ENCODE data around the gene ROM1. TPM values are rescaled to one million over a fixed set of nuclear protein-coding genes. Genes with fewer than 3 reads are reported as not detected.

Gene ROM1
- total RNA-seq, 1 experiment from 2014 or later: 1.3 TPM

DNA sequence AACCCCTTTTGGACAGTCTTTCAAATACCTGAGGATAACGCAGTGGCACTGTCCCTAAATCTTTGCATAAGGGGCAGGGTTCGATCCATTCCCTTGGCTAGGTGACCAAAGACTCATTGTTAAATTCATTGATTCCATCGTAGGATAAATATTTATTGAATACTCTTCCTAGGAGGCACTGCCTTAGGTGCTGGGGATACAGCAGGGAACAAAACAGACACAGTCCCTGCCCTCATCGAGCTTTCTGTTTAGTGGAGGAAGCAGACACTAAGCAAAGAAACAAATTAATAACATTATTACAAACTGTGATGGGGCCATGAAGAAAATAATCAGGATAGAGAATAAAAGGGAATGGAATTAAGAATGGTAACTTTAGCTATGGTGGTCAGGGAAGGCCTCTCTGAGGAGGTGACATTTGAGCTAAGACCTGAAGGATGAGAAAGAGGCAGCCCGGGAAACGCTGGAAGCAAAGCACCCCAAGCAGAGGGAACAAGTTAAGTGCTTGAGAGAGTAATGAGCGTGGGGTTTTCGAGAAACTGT lies 8.0 kb downstream of the ROM1 start:
- H3K36me3 Mint-ChIP-seq (ENCODE audit: insufficient read depth, unreplicated experiment): peaks cover 52% of the 10 kb centered on the region
- BruUV-seq (replicated peaks): TSS peak; percentile 41
- TF ChIP-seq, protein P1, sequence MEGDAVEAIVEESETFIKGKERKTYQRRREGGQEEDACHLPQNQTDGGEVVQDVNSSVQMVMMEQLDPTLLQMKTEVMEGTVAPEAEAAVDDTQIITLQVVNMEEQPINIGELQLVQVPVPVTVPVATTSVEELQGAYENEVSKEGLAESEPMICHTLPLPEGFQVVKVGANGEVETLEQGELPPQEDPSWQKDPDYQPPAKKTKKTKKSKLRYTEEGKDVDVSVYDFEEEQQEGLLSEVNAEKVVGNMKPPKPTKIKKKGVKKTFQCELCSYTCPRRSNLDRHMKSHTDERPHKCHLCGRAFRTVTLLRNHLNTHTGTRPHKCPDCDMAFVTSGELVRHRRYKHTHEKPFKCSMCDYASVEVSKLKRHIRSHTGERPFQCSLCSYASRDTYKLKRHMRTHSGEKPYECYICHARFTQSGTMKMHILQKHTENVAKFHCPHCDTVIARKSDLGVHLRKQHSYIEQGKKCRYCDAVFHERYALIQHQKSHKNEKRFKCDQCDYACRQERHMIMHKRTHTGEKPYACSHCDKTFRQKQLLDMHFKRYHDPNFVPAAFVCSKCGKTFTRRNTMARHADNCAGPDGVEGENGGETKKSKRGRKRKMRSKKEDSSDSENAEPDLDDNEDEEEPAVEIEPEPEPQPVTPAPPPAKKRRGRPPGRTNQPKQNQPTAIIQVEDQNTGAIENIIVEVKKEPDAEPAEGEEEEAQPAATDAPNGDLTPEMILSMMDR (IDR thresholded peaks at IDR 0.05; ENCODE audit: insufficient read depth in 1 of 2, low read depth in 1 of 2, low read length in 1 of 2, severe bottlenecking in 1 of 2, unreplicated experiment in 1 of 2): no peak
- H3K9me3 ChIP-seq: no peaks in the 10 kb centered on the region
- CTCF ChIA-PET: interaction anchor here (0.8 to 2.4 kb wide), 10 partner anchors 7 to 196 kb away, joined by 3 to 19 read pairs (median 4); partner anchors contain the start of genes C11orf98, CSKMT, EEF1G and INTS5
- H3K4me1 Mint-ChIP-seq (ENCODE audit: low read depth, unreplicated experiment): peaks cover 7% of the 10 kb centered on the region
- H3K4me3 Mint-ChIP-seq (ENCODE audit: unreplicated experiment): peak overlapping the region; percentile 91
- no peaks in the 10 kb centered on the region for H3K27me3 Mint-ChIP-seq (ENCODE audit: insufficient read depth, unreplicated experiment)
- peak overlapping the region; percentile 81 for H3K4me3 ChIP-seq (ENCODE audit: low read depth, low read length)
- peaks cover 13% of the 10 kb centered on the region for H3K4me1 ChIP-seq
- H3K9me3 Mint-ChIP-seq (ENCODE audit: unreplicated experiment): no peaks in the 10 kb centered on the region
- H3K27ac Mint-ChIP-seq (ENCODE audit: unreplicated experiment): peak overlapping the region; percentile 81
- H3K36me3 ChIP-seq (ENCODE audit: control insufficient read depth, insufficient read depth, low read length): peaks cover 3% of the 10 kb centered on the region; the same call in 1 of the 2 replicates
- H3K27me3 ChIP-seq (replicated peaks; ENCODE audit: control insufficient read depth, insufficient read depth, low read length): no peaks in the 10 kb centered on the region
- DNase-seq: no peak
- POLR2A ChIA-PET: interaction anchor here (0.6 to 3.2 kb wide), 17 partner anchors 9 to 220 kb away, joined by 3 to 42 read pairs (median 7); partner anchors contain the start of genes C11orf98, CSKMT, EEF1G and INTS5
- intact Hi-C loops (cut with micrococcal nuclease; ENCODE audit: unreplicated experiment): loop anchor here (1.0 kb wide), 1 partner anchor 9 kb away; the partner anchor contains the start of gene EML3

DNA sequence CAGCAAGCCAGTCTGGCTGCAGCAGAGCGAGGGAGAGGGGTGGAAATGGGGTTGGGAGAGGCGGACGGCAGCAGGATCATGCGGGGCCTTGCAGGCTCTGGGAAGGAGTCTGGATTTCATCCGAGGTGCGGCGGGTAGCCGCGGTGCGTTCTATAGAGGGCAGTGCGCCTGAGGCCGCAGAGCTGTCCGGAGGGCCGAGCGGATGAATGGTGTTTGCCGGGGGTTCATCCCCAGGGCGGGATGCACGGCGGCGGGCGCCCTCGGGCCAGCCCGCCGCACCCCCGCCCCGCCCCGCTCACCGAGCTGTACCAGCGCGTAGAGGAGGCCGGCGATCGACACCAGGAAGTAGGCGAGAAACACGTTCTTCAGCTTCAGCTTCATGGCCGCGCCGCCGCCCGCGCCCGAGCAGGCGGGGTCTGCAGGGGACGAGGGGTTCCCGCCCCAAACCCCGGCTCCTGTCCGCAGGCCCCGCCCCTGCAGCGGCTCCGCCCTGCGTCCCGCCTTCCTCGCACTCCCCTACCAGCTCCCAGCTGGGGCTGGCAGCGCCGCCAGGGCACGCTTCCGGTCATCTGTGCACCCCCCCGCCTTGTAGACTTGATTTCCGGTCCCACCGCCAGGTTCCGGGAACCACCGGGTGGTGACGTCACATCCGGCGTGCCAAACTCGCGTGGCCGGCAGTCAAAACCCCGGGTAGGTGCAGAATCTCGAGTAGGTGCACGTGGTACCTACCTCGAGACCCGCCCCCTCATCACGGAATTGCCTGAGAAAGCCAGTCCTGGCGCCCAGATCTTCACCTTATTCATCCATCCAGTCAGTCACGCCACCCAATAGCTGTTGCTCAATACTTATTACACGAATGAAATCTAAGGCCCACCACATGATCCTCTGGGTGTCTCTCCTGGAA lies 8.8 kb downstream of the ROM1 start, which contains the start of gene B3GAT3:
B3GAT3 (minus strand) TSS at position 420 of the 904 bp plus-strand sequence; CDS start at position 381, 39 bp downstream.
- TF ChIP-seq, protein P1 (IDR thresholded peaks at IDR 0.05; ENCODE audit: insufficient read depth in 1 of 2, low read depth in 1 of 2, low read length in 1 of 2, severe bottlenecking in 1 of 2, unreplicated experiment in 1 of 2): no peak
- intact Hi-C loops (cut with micrococcal nuclease; ENCODE audit: unreplicated experiment): loop anchor here (1.0 to 2.0 kb wide), 4 partner anchors 10 to 43 kb away; partner anchors contain the start of genes C11orf98, CSKMT, EML3 and GANAB
- Histone ChIP-seq H3K9me3 (no peaks in the 10 kb centered on the region), H3K4me3 (ENCODE audit: low read depth, low read length) (peak within 1 kb of the TSS; percentile 81), H3K4me1 (peaks cover 13% of the 10 kb centered on the region), H3K27me3 (replicated peaks; ENCODE audit: control insufficient read depth, insufficient read depth, low read length) (no peaks in the 10 kb centered on the region), H3K36me3 (ENCODE audit: control insufficient read depth, insufficient read depth, low read length) (peaks cover 9% of the 10 kb centered on the region)
- ChIA-PET POLR2A (interaction anchor here (0.5 to 3.2 kb wide), 22 partner anchors 9 to 235 kb away, joined by 3 to 42 read pairs (median 7); partner anchors contain the start of genes AHNAK, C11orf98, CSKMT and EEF1G), CTCF (interaction anchor here (0.8 to 2.4 kb wide), 9 partner anchors 8 to 197 kb away, joined by 3 to 19 read pairs (median 4); partner anchors contain the start of genes C11orf98, CSKMT, EEF1G and INTS5)
- H3K27ac Mint-ChIP-seq (ENCODE audit: unreplicated experiment): peak within 1 kb of the TSS; percentile 81
- H3K9me3 Mint-ChIP-seq (ENCODE audit: unreplicated experiment): no peaks in the 10 kb centered on the region
- BruUV-seq (replicated peaks): no TSS peak
- H3K4me1 Mint-ChIP-seq (ENCODE audit: low read depth, unreplicated experiment): peaks cover 7% of the 10 kb centered on the region
- H3K4me3 Mint-ChIP-seq (ENCODE audit: unreplicated experiment): peak within 1 kb of the TSS; percentile 91
- DNase-seq: peak; percentile 100
- H3K27me3 Mint-ChIP-seq (ENCODE audit: insufficient read depth, unreplicated experiment): no peaks in the 10 kb centered on the region
- peaks cover 52% of the 10 kb centered on the region for H3K36me3 Mint-ChIP-seq (ENCODE audit: insufficient read depth, unreplicated experiment)

All from Caco-2 (cell line).